GM12801 (cell line): ENCODE data around the gene IL17RE.

Source experiments
- CTCF ChIP-seq: IDR thresholded peaks from one replicate; pipeline ENCODE4 v1.5.1; 2011; ENCODE audit warnings: control low read depth; ENCODE audit not compliant: insufficient read length; ENCODE audit errors: extremely low read depth

Gene IL17RE

GRCh38 chr3:9909221-9910013, 6.8 kb downstream of the IL17RE start:
- TF ChIP-seq CTCF: no peak

DNA sequence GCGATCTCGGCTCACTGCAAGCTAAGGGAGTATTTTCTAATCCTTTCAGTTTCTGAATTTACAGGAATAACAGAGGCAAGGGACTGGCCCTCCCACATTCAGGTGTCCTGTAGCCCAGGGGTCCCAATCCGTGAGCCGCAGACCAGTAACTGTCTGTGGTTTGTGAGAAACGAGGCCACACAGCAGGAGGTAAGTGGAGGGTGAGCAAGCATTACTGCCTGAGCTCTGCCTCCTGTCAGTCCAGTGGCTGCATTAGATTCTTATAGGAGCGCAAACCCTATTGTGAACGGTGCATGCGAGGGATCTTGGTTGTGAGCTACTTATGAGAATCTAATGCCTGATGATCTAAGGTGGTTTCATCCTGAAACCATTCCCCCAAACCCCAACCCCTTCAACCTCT, 9.2 kb downstream of the IL17RE start:
- no peak for TF ChIP-seq CTCF

DNA sequence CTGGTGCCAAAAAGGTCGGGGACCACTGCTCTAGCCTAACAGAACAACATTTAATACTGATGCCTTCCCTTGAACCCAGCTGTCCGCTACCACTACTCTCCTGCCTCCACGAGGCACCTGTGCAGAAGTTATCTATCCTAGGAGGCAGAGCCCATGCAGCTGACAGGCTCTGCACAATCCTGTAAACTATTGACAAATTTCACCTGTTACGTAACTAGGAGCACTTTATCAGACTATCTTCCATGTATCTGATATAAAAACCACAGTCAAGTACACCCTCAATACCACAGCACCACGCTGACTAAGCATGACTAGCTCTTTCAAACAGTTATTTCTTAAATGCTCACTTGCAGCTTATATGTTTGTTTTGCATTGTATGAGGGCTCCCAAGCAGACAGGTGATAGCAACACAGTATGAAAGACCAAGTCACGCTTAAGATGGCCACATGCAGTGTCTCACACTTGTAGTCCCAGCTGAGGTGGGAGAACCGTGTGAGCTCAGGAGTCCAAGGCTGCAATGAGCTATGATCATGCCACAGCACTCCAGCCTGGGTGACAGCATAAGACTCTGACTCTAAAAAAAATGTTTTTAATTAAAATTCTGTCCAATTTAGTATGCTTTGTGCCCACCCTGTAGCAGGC, 9.8 kb downstream of the IL17RE start:
- no peak for TF ChIP-seq CTCF

DNA sequence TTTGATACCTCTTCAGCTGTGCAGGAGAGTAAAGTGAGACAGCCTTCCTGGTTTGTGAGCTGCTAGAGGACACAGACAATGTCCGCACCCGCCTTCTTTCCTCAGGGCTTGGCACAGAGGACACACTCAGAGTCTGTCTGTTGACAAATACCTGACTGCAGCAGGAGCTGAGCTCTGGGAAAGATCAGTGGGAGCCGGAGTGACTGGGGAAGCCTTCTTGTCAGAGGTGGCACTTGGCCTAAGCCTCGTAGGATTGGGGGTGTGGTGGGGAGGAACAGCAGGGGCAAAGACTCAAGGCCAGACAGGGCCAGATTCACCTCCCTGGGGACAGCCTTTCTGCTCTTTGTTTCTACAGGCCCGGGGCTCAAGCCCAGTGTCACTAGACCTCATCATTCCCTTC, 11.0 kb downstream of the IL17RE start:
- TF ChIP-seq CTCF: no peak

- TF ChIP-seq CTCF: no peak
Observed at GRCh38 chr3:9914011-9914410, 11.4 kb downstream of the IL17RE start.

DNA sequence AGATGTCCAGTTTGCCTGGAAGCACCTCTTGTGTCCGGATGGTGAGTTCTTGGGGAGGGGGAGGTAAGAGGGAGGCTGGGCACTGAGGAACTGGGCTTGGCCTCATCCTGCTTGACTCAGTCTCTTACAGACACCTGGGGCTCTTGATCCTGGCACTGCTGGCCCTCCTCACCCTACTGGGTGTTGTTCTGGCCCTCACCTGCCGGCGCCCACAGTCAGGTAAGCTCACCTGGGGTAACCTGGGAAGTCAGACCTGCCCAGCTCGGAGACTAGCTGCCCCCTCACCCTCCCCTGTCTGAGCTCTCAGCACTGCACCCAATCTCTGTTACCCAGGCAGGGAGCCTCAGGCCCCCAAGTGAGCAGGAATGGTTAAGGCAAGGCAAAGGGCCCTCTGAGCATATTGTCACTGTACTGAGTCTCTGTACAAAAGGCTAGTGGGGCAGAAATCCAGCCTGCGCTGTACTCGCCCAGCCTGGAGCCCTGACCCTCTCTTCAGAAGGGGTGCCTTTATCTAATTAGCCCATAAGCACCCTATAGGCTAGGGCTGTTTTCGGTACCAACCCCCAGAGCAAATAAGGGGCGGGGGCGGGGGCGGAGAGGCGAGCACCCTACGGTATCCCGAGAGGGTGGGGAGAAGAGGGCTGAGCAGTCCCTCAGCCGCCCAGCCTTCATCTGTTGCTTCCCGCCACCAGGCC, 12.1 kb downstream of the IL17RE start:
- no peak for TF ChIP-seq CTCF
